ENCODE measurements around the gene IQSEC1.

The IQSEC1 gene

GRCh38 chr3:13047296-13048165, 25.7 kb downstream of the IQSEC1 start:
- DNase-seq (ENCODE audit: low spot score) = no peak

GRCh38 chr3:13046569-13047274, 26.5 kb downstream of the IQSEC1 start:
- no peak for DNase-seq (ENCODE audit: low spot score)

- no peak for DNase-seq (ENCODE audit: low spot score)
These were observed 27.2 kb downstream of the IQSEC1 start for GRCh38 chr3:13045904-13046568.

- no peak for DNase-seq (ENCODE audit: low spot score)
These were observed 27.9 kb downstream of the IQSEC1 start for GRCh38 chr3:13045241-13045903.

GRCh38 chr3:13044496-13045240, 28.6 kb downstream of the IQSEC1 start:
- no peak for DNase-seq (ENCODE audit: low spot score)

- DNase-seq (ENCODE audit: low spot score) = no peak
These were observed 29.6 kb downstream of the IQSEC1 start for GRCh38 chr3:13043656-13044055.

GRCh38 chr3:13042715-13043271, 30.4 kb downstream of the IQSEC1 start:
- no peak for DNase-seq (ENCODE audit: low spot score)

GRCh38 chr3:13042127-13042701, 31.0 kb downstream of the IQSEC1 start:
- DNase-seq (ENCODE audit: low spot score) = no peak

GRCh38 chr3:13041113-13041776, 32.0 kb downstream of the IQSEC1 start:
- no peak for DNase-seq (ENCODE audit: low spot score)

GRCh38 chr3:13040361-13041074, 32.7 kb downstream of the IQSEC1 start:
- peak; percentile 4 for DNase-seq (ENCODE audit: low spot score)

GRCh38 chr3:13039213-13039896, 33.9 kb downstream of the IQSEC1 start:
- DNase-seq (ENCODE audit: low spot score) = no peak

GRCh38 chr3:13037458-13038117, 35.6 kb downstream of the IQSEC1 start:
- DNase-seq (ENCODE audit: low spot score) = no peak

GRCh38 chr3:13034861-13035260, 38.4 kb downstream of the IQSEC1 start:
- no peak for DNase-seq (ENCODE audit: low spot score)

- no peak for DNase-seq (ENCODE audit: low spot score)
These were observed 39.0 kb downstream of the IQSEC1 start for GRCh38 chr3:13034109-13034800.

- DNase-seq (ENCODE audit: low spot score) = no peak
These were observed 41.0 kb downstream of the IQSEC1 start for GRCh38 chr3:13032206-13032605.

GRCh38 chr3:13031621-13032020, 41.6 kb downstream of the IQSEC1 start:
- DNase-seq (ENCODE audit: low spot score) = no peak

- DNase-seq (ENCODE audit: low spot score) = no peak
These were observed 42.5 kb downstream of the IQSEC1 start for GRCh38 chr3:13030684-13031083.
